Mammary epithelial cell (primary cell): ENCODE data around the gene CPNE4.

Experiments
- CTCF ChIP-seq, 2 donors: IDR thresholded peaks in 1 of 2; conservative IDR thresholded peaks in 1 of 2; 2 replicates each; pipeline ENCODE4 v1.5.1; 2011 to 2012; ENCODE audit warnings: inconsistent platforms in 2 of 2, low read length in 2 of 2, mild to moderate bottlenecking in 2 of 2, control low read depth in 1 of 2, low read depth in 1 of 2; ENCODE audit not compliant: insufficient read depth in 1 of 2; ENCODE audit errors: extremely low read depth in 1 of 2
- EZH2 ChIP-seq: IDR thresholded peaks from 2 replicates; pipeline ENCODE4 v1.6.1; 2012; ENCODE audit warnings: low read length, inconsistent platforms, borderline replicate concordance

GRCh38 chr3:131847966-131848510 is 186.8 kb downstream of the CPNE4 start:
- TF ChIP-seq CTCF (conservative IDR thresholded peaks at IDR 0.05 in 1 of 2, IDR thresholded peaks at IDR 0.05 in 1 of 2; ENCODE audit: extremely low read depth in 1 of 2, insufficient read depth in 1 of 2, low read depth in 1 of 2, low read length in 2 of 2) (no peak), EZH2 (no peak)
